HG03095 (cell line): ENCODE data around the gene AHRR.
A peak's percentile ranks its signal among the peaks of the same experiment; 100 is the strongest.

ENCODE experiments used
- ATAC-seq: cut with Tn5 transposase; IDR thresholded peaks from one replicate; pipeline ENCODE4 v1.9.1; 2021; ENCODE audit warnings: moderate library complexity; ENCODE audit not compliant: unreplicated experiment

Gene AHRR

GRCh38 chr5:424301-425110 lies 103.0 kb downstream of the AHRR start:
- ATAC-seq, result peak; percentile 84

DNA sequence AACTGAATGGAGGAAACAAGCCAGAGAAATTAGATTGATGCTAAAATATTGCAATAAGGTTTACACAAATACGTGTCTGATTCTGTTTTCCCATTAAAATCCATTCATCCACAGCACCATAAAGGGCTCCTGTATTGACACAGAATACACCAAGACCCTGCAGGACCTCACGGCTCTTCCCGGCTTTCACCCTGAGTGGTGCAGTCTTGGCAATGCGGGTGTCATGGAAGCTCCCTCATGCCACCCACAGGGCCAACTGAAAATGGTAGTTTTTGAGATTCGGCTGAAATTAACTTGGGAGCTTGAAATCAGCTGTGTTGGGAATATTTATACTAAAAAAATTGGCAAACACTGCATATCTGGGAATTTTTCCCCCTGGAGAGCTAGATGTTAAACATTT lies 104.2 kb downstream of the AHRR start:
- ATAC-seq, result no peak

GRCh38 chr5:426392-426976 lies 105.0 kb downstream of the AHRR start:
- ATAC-seq, result no peak

DNA sequence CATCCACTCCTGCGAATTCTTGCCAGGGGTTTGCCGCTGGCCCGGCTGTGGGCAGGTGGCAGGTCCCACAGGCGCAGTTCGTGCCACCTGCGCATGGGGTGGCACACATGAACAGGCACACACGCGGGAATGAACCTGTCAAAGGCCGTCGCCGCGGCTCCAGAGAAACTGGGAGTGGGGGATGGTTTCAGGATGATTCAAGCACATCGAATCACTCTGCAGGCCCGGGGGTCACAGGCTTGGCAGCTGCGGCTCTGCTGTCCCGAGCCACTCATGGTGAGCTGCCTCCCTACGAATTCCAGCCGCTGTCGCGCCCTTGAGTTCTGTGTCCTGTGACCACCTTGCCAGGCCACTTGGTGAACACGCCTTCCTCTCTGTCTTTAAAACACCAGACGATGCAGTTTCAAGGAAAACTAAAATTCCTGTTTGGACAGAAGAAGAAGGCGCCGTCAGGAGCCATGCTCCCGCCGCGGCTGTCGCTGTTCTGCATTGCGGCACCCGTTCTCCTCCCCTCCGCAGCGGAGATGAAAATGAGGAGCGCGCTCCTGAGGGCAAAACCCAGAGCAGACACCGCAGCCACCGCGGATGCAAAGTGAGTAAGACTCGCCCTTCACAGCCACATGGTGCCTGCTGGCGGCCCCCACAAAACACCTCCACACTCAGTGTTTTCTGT lies 106.0 kb downstream of the AHRR start:
- ATAC-seq, result no peak

- no peak for ATAC-seq
Measured at GRCh38 chr5:428219-428618, 106.7 kb downstream of the AHRR start.

- no peak for ATAC-seq
Measured at GRCh38 chr5:428754-429452, 107.4 kb downstream of the AHRR start.

- ATAC-seq, result no peak
Measured at GRCh38 chr5:429453-430188, 108.1 kb downstream of the AHRR start.

DNA sequence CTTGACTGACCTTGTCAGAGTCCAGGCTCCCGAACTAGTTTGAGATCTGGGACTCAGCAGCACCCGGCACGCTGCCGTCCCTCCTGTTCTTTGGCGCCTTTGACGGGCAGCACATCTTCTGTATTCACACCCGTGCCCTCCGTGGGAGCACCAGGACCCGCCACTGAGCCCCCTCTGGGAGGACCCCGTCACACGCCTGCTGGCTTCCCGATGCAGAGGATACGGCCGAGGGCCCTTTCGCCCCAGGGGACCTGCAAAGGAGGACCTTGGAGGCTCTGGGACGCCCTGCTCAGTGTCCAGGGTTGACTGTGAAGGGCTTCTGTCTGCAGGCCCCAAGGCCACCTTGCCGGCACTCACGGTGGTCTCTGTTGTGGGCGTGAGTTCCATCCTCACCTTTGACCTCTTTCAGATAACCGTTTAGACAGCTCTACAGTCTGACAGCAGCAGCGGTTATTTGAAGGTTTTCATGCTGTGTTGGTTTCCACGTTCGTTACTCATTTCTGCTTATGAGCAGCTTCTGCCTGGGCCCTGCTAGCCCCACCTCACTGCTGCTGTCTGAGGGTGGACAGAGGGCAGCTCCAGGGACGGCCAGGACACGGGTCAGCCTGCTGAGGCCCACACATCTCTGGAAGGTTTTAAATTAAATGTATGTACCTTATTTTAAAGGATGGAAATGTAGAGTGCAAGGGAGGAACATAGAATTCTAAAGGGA lies 108.9 kb downstream of the AHRR start:
- ATAC-seq, result no peak

GRCh38 chr5:431001-431710 lies 109.6 kb downstream of the AHRR start:
- ATAC-seq, result peak; percentile 71

DNA sequence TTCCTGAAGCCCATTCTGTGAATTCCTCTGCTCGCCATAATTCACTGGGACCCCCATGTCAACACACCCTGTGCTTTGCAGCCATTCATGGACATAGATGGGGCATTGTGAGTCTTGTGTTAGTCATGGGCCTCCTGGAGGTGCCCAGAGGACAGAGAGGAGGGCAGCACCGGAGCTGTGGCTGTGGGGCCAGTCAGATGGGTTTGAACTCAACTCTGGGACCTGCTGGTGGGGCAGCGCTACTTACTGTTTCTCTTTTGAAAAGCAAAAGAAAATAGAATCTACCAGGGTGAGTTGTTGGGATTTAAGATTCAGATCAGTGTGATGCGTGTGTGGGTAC lies 110.2 kb downstream of the AHRR start:
- no peak for ATAC-seq

- ATAC-seq, result no peak
Measured at GRCh38 chr5:432201-432927, 110.8 kb downstream of the AHRR start.

DNA sequence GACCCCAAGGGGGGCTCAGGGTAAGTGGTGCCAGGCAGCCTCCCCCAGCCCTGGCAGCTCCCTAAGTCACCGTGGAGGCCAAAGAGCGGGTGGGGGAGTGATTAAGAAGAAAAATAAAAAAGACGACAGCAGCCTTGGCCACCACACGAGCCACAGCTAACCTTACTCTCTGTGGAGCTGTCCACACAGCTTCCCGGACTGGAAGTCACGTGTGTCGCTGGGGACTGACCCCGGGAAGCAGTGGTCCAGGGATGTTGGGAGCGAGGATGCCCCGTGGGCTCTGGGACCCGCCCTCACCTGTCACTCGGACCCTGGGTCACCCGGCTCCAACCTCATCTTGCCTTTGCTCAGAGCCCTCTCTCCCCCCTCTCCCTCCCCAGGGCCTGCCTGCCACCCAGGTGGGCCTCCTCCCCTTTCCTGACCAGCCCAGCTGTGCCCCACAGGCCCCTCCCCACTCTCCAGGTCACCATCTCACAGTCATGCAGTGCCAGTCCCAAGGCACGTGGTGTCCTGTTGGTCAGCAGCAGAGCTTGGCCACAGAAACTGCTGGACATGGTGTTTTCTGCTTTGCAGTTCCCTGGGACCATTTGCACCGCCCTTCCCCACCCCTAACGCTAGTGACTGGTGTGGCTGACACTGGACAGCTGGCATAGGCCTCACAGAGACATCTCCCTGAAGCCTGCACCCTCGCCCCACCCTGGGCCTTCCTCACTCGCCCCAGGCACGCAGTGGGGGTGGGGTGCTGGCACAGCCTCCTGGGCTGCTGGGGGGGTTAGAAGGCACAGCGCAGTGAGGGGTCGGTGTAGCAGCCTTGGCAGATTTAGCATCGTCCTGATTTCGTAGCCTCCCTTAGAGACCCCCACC lies 111.6 kb downstream of the AHRR start:
- ATAC-seq, result no peak

DNA sequence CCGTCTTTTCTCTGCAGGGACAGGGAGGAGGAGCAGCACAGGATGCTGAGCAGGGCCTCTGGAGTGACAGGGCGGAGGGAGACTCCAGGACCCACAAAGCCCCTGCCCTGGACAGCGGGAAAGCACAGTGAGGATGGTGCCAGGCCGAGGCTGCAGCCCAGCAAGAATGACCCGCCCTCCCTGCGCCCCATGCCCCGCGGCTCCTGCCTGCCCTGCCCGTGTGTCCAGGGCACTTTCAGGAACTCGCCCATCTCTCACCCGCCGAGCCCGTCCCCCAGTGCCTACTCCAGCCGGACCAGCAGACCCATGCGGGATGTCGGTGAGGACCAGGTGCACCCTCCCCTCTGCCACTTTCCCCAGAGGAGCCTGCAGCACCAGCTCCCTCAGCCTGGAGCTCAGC lies 112.3 kb downstream of the AHRR start:
- no peak for ATAC-seq

GRCh38 chr5:434443-435146 lies 113.1 kb downstream of the AHRR start:
- no peak for ATAC-seq

DNA sequence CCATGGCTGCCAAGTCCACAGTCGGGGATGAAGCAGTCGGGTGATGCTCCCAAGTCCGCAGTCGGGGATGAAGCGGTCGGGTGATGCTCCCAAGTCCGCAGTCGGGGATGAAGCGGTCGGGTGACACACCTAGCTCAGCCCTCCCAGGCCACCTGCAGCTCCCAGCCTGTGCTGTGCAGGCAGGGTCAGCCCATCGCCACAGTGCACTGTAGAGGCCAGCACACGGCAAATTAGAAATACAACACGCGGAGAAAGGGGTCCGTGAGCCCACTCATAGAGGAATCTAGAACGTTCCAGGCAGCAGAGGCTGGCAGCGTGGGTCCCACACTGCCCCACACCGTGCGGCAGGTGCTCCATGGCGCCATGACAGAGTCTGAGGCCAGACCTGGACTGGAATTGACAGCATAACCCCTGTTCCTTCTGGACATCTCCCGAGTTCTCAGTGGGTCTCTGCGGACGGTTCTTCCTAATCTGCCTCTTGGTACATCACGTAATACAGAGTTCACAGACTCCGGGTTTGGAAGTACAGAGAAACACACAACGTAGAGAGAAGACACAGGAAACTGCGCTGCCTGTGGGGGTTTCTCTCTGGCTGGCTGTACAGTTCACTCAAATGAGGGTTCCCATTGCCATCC lies 113.8 kb downstream of the AHRR start:
- ATAC-seq, result no peak

- ATAC-seq, result no peak
Measured at GRCh38 chr5:435961-436640, 114.6 kb downstream of the AHRR start.

- ATAC-seq, result no peak
Measured at GRCh38 chr5:436641-436975, 115.1 kb downstream of the AHRR start.
